LNCaP clone FGC (cell line): ENCODE results near the gene PROX1.

Source experiments
- DNase-seq: peaks from one replicate; pipeline ENCODE4 v3.0.0-alpha.2; 2011; ENCODE audit warnings: low read depth
- H3K4me3 ChIP-seq: 2 replicates; pipeline ENCODE4 v1.5.1; 2011; ENCODE audit warnings: mild to moderate bottlenecking, low read depth, low read length, control low read depth
- TF ChIP-seq, protein P1 (sequence below): IDR thresholded peaks from 2 replicates; pipeline ENCODE4 v1.5.1; 2012; ENCODE audit warnings: mild to moderate bottlenecking; ENCODE audit not compliant: control insufficient read depth, insufficient read depth; ENCODE audit errors: extremely low read depth

PROX1 gene

DNA sequence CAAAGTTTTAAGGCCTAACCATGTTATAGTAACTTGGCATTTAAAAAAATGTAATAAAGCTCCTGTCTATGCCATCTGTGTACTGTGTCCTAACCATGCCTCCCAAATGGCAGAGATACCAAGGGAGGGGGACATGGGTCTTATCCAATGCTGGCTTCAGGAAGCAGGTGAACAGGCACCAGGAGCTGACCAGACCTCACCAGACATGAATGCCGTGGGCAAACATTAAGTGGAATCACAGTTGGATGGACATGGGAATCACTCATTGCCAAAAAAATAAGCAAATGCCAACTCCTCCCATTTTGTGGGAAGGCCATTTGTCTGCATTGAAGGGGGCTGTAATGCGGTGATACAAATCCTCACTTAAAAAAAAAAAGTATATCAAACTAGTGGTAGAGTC lies 22.9 kb downstream of the PROX1 start:
- no peak overlapping the region for H3K4me3 ChIP-seq
- TF ChIP-seq, protein P1, sequence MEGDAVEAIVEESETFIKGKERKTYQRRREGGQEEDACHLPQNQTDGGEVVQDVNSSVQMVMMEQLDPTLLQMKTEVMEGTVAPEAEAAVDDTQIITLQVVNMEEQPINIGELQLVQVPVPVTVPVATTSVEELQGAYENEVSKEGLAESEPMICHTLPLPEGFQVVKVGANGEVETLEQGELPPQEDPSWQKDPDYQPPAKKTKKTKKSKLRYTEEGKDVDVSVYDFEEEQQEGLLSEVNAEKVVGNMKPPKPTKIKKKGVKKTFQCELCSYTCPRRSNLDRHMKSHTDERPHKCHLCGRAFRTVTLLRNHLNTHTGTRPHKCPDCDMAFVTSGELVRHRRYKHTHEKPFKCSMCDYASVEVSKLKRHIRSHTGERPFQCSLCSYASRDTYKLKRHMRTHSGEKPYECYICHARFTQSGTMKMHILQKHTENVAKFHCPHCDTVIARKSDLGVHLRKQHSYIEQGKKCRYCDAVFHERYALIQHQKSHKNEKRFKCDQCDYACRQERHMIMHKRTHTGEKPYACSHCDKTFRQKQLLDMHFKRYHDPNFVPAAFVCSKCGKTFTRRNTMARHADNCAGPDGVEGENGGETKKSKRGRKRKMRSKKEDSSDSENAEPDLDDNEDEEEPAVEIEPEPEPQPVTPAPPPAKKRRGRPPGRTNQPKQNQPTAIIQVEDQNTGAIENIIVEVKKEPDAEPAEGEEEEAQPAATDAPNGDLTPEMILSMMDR = no peak
- DNase-seq = no peak

DNA sequence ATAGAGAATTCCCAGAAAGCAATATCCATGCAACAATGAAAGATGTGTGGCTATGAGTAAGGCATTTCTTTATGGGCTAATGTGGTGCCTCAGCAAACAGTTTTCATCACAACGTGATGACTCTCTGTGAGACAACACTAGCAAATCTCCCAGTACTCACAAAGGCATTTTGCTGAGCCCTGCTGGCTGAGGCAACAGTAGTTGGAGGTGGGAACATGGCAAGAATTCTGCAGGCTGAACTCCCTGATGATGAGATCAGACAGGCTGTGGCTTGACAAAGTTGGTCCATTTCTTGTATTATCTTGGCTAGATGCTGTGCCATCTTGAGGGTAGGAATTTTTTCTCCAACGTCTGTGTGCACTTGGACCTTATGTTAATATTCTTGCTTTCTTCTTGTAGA lies 24.6 kb downstream of the PROX1 start:
- no peak for DNase-seq
- TF ChIP-seq, protein P1 = no peak
- H3K4me3 ChIP-seq = no peak overlapping the region

- no peak overlapping the region for H3K4me3 ChIP-seq
- no peak for DNase-seq
- TF ChIP-seq, protein P1 = no peak
Observed at GRCh38 chr1:214013614-214014377, 26.0 kb downstream of the PROX1 start.

DNA sequence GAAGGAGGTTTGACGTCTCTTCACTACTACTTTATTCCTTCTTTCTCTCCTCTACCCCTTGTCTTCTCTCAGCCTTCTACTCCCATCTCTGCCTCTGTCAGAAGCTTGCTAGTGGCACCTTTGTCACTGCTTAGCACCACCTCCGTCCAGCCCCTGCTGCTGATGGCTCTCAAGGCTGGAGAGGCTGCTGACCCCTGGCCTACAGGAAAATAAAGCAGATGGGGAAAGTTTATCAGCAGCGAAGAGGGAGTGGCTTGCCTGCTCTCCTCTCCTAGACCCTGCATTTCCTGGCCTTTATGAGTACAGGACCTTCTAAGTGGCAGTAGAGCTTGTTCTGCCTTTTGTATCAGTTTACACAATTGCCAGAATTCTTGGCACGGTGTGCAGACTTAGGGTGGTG lies 27.0 kb downstream of the PROX1 start:
- TF ChIP-seq, protein P1 = no peak
- no peak overlapping the region for H3K4me3 ChIP-seq

DNA sequence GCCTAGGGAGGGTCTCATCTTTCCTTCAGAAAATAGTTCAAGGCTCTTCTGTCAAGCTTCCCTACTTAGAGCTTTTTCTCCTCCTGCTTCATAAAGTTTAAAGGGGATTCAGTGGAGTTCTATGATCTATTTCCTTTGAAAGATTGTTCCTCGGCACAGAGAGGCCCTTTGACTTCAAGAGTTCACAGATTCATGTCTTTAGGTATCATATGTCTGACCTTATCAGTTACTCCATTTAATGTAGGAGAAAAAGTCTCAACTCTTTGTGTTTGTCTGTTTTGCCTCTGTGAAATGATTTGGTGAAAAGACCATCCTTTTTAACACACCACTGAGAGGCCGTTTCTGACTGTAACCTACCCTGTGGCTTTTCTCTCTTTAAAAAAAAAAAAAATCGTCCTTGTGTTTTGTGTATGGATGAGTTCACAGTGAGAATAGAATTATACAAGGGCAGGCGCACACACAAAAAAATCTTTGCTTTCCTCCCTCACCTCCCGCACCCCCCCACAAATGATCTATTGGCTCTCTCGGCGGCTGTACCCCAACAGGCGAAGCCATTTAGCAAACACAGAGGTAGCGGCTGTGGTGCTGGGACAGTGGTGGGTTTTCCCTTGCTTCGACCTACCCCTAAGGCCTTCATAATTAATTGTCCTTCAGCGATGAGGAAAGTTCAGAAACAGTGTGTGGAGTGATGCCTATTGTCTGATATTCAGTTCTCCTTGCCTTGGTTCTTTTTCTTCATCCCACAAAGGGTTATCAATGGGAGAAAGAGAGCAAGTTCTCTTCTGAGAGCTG lies 29.6 kb downstream of the PROX1 start:
- no peak overlapping the region for H3K4me3 ChIP-seq
- TF ChIP-seq, protein P1 = no peak
- DNase-seq = no peak

More for the DNA sequence above, 27.0 kb downstream of the PROX1 start:
- DNase-seq = no peak

- DNase-seq = no peak
- H3K4me3 ChIP-seq = no peak overlapping the region
- TF ChIP-seq, protein P1 = no peak
Observed at GRCh38 chr1:214018386-214019268, 30.9 kb downstream of the PROX1 start.
